ENCODE measurements around the gene KLHL29. TPM values are rescaled to one million over a fixed set of nuclear protein-coding genes. Genes with fewer than 3 reads are reported as not detected.
A peak's percentile ranks its signal among the peaks of the same experiment; 100 is the strongest.

KLHL29 gene
- polyA plus RNA-seq, 1 of the 3 experiments (the other 2 are of a cell fraction), result 4.6 TPM

- no peak for TF ChIP-seq SIN3A (IDR thresholded peaks at IDR 0.05; ENCODE audit: borderline replicate concordance, low read depth, low read length)
- TF ChIP-seq RCOR1 (IDR thresholded peaks at IDR 0.05; ENCODE audit: low read length), result peak; percentile 48; the same call in 1 of the 2 replicates
- TF ChIP-seq CTCF (IDR thresholded peaks at IDR 0.05), result peak; percentile 91
- no peak for TF ChIP-seq EZH2phosphoT487 (IDR thresholded peaks at IDR 0.05; ENCODE audit: borderline replicate concordance, low read depth)
- no peak for TF ChIP-seq NRF1 (IDR thresholded peaks at IDR 0.05; ENCODE audit: low read depth, low read length)
- TF ChIP-seq, protein P1, sequence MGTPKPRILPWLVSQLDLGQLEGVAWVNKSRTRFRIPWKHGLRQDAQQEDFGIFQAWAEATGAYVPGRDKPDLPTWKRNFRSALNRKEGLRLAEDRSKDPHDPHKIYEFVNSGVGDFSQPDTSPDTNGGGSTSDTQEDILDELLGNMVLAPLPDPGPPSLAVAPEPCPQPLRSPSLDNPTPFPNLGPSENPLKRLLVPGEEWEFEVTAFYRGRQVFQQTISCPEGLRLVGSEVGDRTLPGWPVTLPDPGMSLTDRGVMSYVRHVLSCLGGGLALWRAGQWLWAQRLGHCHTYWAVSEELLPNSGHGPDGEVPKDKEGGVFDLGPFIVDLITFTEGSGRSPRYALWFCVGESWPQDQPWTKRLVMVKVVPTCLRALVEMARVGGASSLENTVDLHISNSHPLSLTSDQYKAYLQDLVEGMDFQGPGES (IDR thresholded peaks at IDR 0.05; ENCODE audit: low read depth, low read length), result no peak
- no peak for TF ChIP-seq YY1 (IDR thresholded peaks at IDR 0.05; ENCODE audit: low read depth)
- TF ChIP-seq ELF1 (IDR thresholded peaks at IDR 0.05), result no peak
- TF ChIP-seq NFIC (IDR thresholded peaks at IDR 0.05; ENCODE audit: borderline replicate concordance), result peak; percentile 71
Measured at GRCh38 chr2:23351388-23352141, 33.4 kb upstream of the KLHL29 start (continued).

GRCh38 chr2:23354554-23354953, 30.4 kb upstream of the KLHL29 start:
- H3K4me2 ChIP-seq, result no peak overlapping the region
- no peaks in the 10 kb centered on the region for H3K27me3 ChIP-seq (ENCODE audit: insufficient read depth)
- no peaks in the 10 kb centered on the region for H3K9me3 ChIP-seq
- H3F3A ChIP-seq (replicated peaks; ENCODE audit: insufficient read depth), result no peaks in the 10 kb centered on the region
- 71% methylated on average over 6 of the region's 6 CpGs for WGBS (ENCODE audit: low lambda C conversion rate)
- H3K4me1 ChIP-seq (ENCODE audit: control insufficient read depth in 1 of 2, insufficient read depth in 2 of 2, low read depth in 1 of 2, low read length in 1 of 2), result peaks cover 4 to 22% of the 10 kb centered on the region in 2 experiments; a peak in 2 of 4 replicates
- ChIA-PET CTCF (interaction anchor here (0.9 to 2.5 kb wide), 3 partner anchors 9 to 42 kb away, joined by 3 to 13 read pairs (median 3); no protein-coding TSS in a partner anchor), POLR2A (no interaction called here)
- no peaks in the 10 kb centered on the region for H3K9me2 ChIP-seq
- no peak for TF ChIP-seq JUND (IDR thresholded peaks at IDR 0.05)
- TF ChIP-seq POLR2AphosphoS5 (IDR thresholded peaks at IDR 0.05; ENCODE audit: low read depth, low read length), result no peak
- TF ChIP-seq CHD2 (IDR thresholded peaks at IDR 0.05; ENCODE audit: low read length, partially characterized antibody), result no peak
- no peak for TF ChIP-seq USF2 (IDR thresholded peaks at IDR 0.05; ENCODE audit: borderline replicate concordance, low read depth, low read length)
- no peak for TF ChIP-seq NFIC (IDR thresholded peaks at IDR 0.05; ENCODE audit: borderline replicate concordance)
- TF ChIP-seq SMC3 (IDR thresholded peaks at IDR 0.05; ENCODE audit: low read depth, low read length), result no peak
- TF ChIP-seq RXRA (IDR thresholded peaks at IDR 0.05; ENCODE audit: borderline replicate concordance, low read depth), result no peak
- no peak overlapping the region for H3K4me3 ChIP-seq (ENCODE audit: low read depth in 2 of 2, low read length in 1 of 2)
- no peaks in the 10 kb centered on the region for H3K79me2 ChIP-seq (ENCODE audit: insufficient read depth)
- H2AFZ ChIP-seq (ENCODE audit: low read depth), result no peak overlapping the region
- DNase-seq, result no peak
- no peak overlapping the region for H3K9ac ChIP-seq
- no peak overlapping the region for H3K27ac ChIP-seq (ENCODE audit: low read depth in 2 of 2, low read length in 1 of 2)
- H3K36me3 ChIP-seq (replicated peaks in 1 of 2; ENCODE audit: control insufficient read depth in 1 of 2, insufficient read depth in 2 of 2, low read length in 1 of 2), result no peaks in the 10 kb centered on the region
- H4K20me1 ChIP-seq (ENCODE audit: insufficient read depth), result no peaks in the 10 kb centered on the region

All from SK-N-SH (cell line).